ENCODE data around the gene LRRC55. TPM values are rescaled to one million over a fixed set of nuclear protein-coding genes. Genes with fewer than 3 reads are reported as not detected.
A peak's percentile ranks its signal among the peaks of the same experiment; 100 is the strongest.

LRRC55 gene
- total RNA-seq, 4 donors from 2014 or later: 0.09 to 0.32 TPM; not detected in 2

DNA sequence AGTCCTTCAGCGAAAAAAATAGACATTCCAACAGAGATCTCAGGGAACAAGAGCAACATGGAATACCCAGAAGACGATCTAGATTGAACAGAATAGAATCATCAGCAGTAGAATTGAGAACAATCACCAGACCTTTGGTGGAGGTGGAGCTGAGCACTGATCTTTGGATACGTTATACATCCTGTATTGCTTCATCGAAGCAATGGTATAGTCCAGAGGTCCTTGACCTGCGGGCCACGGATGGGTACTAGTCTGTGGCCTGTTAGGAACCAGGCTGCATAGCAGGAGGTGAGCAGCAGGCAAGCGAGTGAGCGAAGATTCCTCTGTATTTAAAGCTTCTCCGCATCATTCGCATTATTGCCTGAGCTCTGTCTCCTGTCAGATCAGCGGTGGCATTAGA is 17.6 kb downstream of the LRRC55 start:
- intact Hi-C loops (cut with DNase I): no loop called here

DNA sequence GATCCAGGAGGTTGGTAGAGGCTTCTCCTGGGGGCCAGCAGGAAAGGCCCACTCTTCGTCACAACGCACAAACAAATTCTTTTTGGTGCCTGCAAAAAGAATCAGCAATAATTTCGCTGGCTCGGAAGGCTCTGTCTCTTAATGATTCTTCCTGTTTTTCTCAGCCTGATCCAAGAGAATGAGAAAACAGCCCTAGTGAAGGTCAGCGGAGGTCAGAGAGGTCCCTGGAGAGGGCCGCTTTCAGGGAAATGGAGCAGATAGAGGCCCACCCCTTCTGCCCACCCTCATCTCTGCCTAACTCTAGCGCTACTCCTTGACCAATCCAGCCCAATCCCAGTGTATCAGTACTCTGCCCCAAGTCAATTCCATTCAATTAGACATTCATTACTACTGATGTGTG is 19.2 kb downstream of the LRRC55 start:
- H3K4me1 ChIP-seq: peaks cover 0 to 40% (median 8%) of the 10 kb centered on the region in 3 donors
- 53 to 59% methylated on average over 6 to 7 of the region's 7 CpGs for WGBS, 2 donors
- peaks cover 0 to 19% (median 0%) of the 10 kb centered on the region in 4 donors for H3K27me3 ChIP-seq
- H3K27ac ChIP-seq: peak overlapping the region in 2 of 4 donors; percentile 17 to 55
- H3K36me3 ChIP-seq: no peaks in the 10 kb centered on the region
- no peak overlapping the region for H3K4me3 ChIP-seq
- H3K9me3 ChIP-seq: no peaks in the 10 kb centered on the region
- TF ChIP-seq, protein P1, sequence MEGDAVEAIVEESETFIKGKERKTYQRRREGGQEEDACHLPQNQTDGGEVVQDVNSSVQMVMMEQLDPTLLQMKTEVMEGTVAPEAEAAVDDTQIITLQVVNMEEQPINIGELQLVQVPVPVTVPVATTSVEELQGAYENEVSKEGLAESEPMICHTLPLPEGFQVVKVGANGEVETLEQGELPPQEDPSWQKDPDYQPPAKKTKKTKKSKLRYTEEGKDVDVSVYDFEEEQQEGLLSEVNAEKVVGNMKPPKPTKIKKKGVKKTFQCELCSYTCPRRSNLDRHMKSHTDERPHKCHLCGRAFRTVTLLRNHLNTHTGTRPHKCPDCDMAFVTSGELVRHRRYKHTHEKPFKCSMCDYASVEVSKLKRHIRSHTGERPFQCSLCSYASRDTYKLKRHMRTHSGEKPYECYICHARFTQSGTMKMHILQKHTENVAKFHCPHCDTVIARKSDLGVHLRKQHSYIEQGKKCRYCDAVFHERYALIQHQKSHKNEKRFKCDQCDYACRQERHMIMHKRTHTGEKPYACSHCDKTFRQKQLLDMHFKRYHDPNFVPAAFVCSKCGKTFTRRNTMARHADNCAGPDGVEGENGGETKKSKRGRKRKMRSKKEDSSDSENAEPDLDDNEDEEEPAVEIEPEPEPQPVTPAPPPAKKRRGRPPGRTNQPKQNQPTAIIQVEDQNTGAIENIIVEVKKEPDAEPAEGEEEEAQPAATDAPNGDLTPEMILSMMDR (IDR thresholded peaks at IDR 0.05): no peak
- TF ChIP-seq POLR2A (IDR thresholded peaks at IDR 0.05): no peak
- intact Hi-C loops (cut with DNase I): no loop called here
- no peak for DNase-seq

More for the DNA sequence above, 17.6 kb downstream of the LRRC55 start:
- Histone ChIP-seq H3K27ac (no peak overlapping the region), H3K9me3 (no peaks in the 10 kb centered on the region), H3K4me3 (no peak overlapping the region), H3K27me3 (peaks cover 0 to 8% (median 0%) of the 10 kb centered on the region in 4 donors), H3K4me1 (peaks cover 0 to 33% (median 8%) of the 10 kb centered on the region in 3 donors), H3K36me3 (no peaks in the 10 kb centered on the region)
- WGBS, 2 donors: 86 to 91% methylated on average over 11 of the region's 11 CpGs
- DNase-seq: no peak
- TF ChIP-seq POLR2A (IDR thresholded peaks at IDR 0.05): no peak
- TF ChIP-seq, protein P1 (IDR thresholded peaks at IDR 0.05): no peak

DNA sequence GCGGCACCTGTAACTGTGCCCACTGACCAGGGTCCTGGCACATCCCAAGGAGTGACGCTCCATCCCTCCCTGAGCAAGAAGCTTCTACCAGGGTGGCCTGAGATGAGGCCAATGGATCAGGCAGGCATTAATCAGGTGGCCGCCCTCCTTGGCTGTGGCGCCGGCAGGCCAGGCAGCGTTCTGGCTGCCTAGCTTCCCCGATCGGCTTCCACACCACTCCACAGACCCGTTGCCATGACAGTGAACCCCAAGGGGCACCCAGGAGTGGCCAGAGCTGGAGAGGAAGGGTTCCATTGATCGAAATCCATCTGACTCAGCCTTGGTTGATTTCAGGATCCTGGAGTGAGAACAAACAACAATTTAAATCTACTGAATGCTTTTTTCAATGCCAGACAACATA is 20.5 kb downstream of the LRRC55 start:
- Histone ChIP-seq H3K4me3 (no peak overlapping the region), H3K36me3 (no peaks in the 10 kb centered on the region), H3K27ac (peak overlapping the region in 3 of 4 donors; percentile 8 to 34 (median 25)), H3K4me1 (peaks cover 0 to 40% (median 8%) of the 10 kb centered on the region in 3 donors), H3K27me3 (peaks cover 0 to 19% (median 0%) of the 10 kb centered on the region in 4 donors), H3K9me3 (no peaks in the 10 kb centered on the region)
- DNase-seq: no peak
- TF ChIP-seq, protein P1 (IDR thresholded peaks at IDR 0.05): no peak
- TF ChIP-seq POLR2A (IDR thresholded peaks at IDR 0.05): no peak
- intact Hi-C loops (cut with DNase I): no loop called here
- WGBS, 2 donors: 53 to 75% methylated on average over 2 of the region's 10 CpGs

DNA sequence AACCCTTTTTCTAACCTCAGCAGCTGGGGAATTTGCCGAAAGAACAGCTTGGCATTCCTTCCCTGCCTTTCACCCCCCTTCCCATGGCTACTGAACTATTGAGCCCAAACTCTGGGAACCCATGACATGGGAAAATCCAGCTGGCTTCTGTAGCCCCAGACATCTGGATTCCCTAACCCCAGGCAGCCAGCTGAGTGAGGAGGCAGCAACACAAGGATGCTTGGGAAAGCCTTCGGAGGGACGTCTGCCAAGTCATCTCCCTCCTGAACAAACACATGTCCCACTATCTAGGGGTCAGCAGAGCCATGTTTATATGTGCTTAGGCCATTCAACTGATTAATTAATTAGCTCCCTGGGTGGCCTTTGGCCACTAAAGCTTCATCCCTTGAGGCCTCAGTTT is 21.6 kb downstream of the LRRC55 start:
- H3K27ac ChIP-seq: peak overlapping the region in 2 of 4 donors; percentile 25 to 44
- H3K27me3 ChIP-seq: peaks cover 0 to 19% (median 0%) of the 10 kb centered on the region in 4 donors
- no peak for DNase-seq
- intact Hi-C loops (cut with DNase I): no loop called here
- no peaks in the 10 kb centered on the region for H3K36me3 ChIP-seq
- 64 to 88% methylated on average over 1 to 3 of the region's 3 CpGs for WGBS, 2 donors
- no peak overlapping the region for H3K4me3 ChIP-seq
- peaks cover 0 to 40% (median 8%) of the 10 kb centered on the region in 3 donors for H3K4me1 ChIP-seq
- TF ChIP-seq POLR2A (IDR thresholded peaks at IDR 0.05): no peak
- TF ChIP-seq, protein P1 (IDR thresholded peaks at IDR 0.05): no peak
- no peaks in the 10 kb centered on the region for H3K9me3 ChIP-seq

DNA sequence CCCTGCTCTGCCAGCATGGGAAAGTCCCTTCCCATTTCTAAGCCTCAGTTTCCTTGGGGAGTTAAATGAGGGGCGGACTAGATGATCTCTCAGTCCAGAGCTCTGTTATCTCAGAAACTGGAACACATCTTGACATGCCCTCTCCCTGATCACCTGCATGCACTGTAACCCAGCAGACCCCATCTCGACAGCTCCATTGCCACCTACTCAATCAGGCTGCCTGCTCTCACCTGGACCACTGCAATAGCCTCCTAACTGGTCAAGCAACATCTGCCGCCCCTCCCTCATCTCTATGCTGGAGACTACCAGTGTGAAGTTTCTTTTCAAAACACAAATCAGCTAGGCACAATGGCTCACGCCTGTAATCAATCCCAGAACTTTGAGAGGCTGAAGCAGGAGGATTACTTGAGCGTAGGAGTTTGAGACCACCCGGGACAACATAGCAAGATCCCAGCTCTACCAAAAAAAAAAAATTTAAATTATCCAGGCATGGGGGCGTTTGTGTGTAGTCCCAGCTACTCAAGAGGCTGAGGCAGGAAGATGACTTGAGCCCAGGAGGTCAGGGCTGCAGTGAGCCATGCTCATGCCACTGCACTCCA is 22.2 kb downstream of the LRRC55 start:
- no peak for TF ChIP-seq POLR2A (IDR thresholded peaks at IDR 0.05)
- TF ChIP-seq, protein P1 (IDR thresholded peaks at IDR 0.05): no peak
- H3K4me3 ChIP-seq: no peak overlapping the region
- peaks cover 0 to 19% (median 0%) of the 10 kb centered on the region in 4 donors for H3K27me3 ChIP-seq
- no peaks in the 10 kb centered on the region for H3K9me3 ChIP-seq
- H3K36me3 ChIP-seq: no peaks in the 10 kb centered on the region
- peak overlapping the region in 1 of 4 donors; percentile 9 for H3K27ac ChIP-seq
- peaks cover 0 to 40% (median 8%) of the 10 kb centered on the region in 3 donors for H3K4me1 ChIP-seq
- WGBS, 2 donors: 54 to 63% methylated on average over 2 to 7 of the region's 7 CpGs
- no peak for DNase-seq
- intact Hi-C loops (cut with DNase I): no loop called here

Data from esophagus squamous epithelium (tissue), 5 donors.